ENCODE data around the gene KCNF1.

DNA sequence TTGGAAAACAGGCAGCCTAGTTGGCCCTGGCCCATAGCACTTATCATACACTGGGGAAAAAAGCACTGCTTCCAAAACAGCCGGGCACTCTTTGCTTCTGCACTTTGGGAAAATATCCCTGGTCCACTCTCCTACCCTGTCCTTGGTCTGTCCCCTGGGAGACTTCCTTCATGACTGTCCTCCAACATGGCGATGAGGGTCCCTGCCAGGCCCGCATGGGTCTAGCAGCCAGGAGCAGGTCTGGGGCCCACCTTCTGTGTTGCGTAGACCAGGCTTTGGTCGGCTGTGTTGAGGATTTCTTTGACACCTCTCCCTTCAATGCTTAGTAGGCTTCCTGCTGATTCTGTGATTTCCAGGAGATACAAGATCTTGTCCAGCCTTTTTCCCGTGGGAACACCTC lies 12.2 kb downstream of the KCNF1 start:
- TF ChIP-seq, protein P1, sequence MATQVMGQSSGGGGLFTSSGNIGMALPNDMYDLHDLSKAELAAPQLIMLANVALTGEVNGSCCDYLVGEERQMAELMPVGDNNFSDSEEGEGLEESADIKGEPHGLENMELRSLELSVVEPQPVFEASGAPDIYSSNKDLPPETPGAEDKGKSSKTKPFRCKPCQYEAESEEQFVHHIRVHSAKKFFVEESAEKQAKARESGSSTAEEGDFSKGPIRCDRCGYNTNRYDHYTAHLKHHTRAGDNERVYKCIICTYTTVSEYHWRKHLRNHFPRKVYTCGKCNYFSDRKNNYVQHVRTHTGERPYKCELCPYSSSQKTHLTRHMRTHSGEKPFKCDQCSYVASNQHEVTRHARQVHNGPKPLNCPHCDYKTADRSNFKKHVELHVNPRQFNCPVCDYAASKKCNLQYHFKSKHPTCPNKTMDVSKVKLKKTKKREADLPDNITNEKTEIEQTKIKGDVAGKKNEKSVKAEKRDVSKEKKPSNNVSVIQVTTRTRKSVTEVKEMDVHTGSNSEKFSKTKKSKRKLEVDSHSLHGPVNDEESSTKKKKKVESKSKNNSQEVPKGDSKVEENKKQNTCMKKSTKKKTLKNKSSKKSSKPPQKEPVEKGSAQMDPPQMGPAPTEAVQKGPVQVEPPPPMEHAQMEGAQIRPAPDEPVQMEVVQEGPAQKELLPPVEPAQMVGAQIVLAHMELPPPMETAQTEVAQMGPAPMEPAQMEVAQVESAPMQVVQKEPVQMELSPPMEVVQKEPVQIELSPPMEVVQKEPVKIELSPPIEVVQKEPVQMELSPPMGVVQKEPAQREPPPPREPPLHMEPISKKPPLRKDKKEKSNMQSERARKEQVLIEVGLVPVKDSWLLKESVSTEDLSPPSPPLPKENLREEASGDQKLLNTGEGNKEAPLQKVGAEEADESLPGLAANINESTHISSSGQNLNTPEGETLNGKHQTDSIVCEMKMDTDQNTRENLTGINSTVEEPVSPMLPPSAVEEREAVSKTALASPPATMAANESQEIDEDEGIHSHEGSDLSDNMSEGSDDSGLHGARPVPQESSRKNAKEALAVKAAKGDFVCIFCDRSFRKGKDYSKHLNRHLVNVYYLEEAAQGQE (IDR thresholded peaks at IDR 0.05; ENCODE audit: insufficient read depth in 1 of 2, low read depth in 2 of 2, low read length in 2 of 2): no peak
- no peak for TF ChIP-seq POLR2AphosphoS5 (IDR thresholded peaks at IDR 0.05; ENCODE audit: low read depth, low read length)
- TF ChIP-seq SIN3A (IDR thresholded peaks at IDR 0.05; ENCODE audit: borderline replicate concordance, insufficient read depth, low read length): no peak
